Testis (tissue), 2 donors: ENCODE data around the gene IRF9.

ENCODE experiments used
- CTCF ChIP-seq, 3 experiments: fragments of 450-650 bp in 2 of 3; fragments of 200-600 bp in 1 of 3; sonication (generic) in 1 of 3; IDR thresholded peaks; one replicate each; pipeline ENCODE4 v1.5.1; 2016 to 2019; ENCODE audit warnings: antibody characterized with exemption in 3 of 3, mild to moderate bottlenecking in 2 of 3, moderate library complexity in 1 of 3
- POLR2A ChIP-seq: fragments of 450-650 bp; IDR thresholded peaks from one replicate; pipeline ENCODE4 v1.6.1; 2017; ENCODE audit warnings: antibody characterized with exemption, mild to moderate bottlenecking, moderate library complexity

GRCh38 chr14:24197056-24197450, 36.0 kb downstream of the IRF9 start:
- no peak for TF ChIP-seq CTCF (IDR thresholded peaks at IDR 0.05)
- no peak for TF ChIP-seq POLR2A
